ENCODE results near the gene LRRC4C.
A peak's percentile ranks its signal among the peaks of the same experiment; 100 is the strongest.

LRRC4C gene

DNA sequence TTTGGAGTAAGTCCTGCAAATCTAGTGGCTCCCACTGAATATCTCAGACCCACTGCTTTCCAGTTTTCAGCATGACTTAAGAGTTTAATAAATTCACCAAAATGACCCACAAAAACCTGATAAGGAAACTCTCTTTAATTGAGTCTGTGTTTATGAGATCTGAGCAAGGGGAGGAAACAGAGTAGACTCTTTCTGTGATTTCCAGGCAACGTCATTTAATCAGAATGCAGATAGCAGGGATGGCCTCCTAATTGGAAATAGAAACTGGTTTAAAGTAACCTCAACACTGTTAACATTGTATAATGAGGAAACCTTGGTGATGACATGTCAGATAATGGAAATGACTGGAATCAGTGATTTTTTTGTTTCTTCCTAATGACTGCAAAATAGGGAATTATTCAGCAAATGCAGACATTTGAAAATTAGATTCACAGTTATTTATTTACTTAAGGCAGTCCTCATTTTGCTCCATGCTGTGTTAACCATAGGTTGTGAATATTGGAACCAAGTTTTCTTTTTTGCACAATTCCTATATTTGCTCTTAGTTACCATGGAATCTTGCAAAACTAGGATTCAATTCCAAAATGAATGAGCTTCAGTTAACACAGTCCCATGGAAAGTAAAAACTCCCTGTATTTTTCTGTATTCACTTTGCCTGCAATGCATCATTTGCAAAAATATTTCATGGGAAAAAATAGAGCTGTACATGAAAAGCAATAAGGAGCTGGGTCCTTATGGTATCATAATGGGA lies 1324.5 kb downstream of the LRRC4C start:
- Histone ChIP-seq H3K4ac (ENCODE audit: low read depth in 1 of 2, low read length in 2 of 2) (no peak overlapping the region), H3K9ac (ENCODE audit: low read length) (no peak overlapping the region), H3K79me1 (replicated peaks; ENCODE audit: low read length, poor library complexity, severe bottlenecking) (no peaks in the 10 kb centered on the region), H3K4me2 (ENCODE audit: low read length, poor library complexity, severe bottlenecking) (no peak overlapping the region), H3K14ac (ENCODE audit: low read length in 2 of 2) (no peak overlapping the region), H3K4me3 (ENCODE audit: insufficient read depth in 1 of 2, low read depth in 1 of 2, low read length in 2 of 2) (no peak overlapping the region), H3K27me3 (ENCODE audit: control insufficient read depth in 1 of 2, insufficient read depth in 1 of 2, low read length in 2 of 2) (no peaks in the 10 kb centered on the region), H3K18ac (ENCODE audit: low read depth in 1 of 2, low read length in 2 of 2) (no peak overlapping the region), H2BK15ac (ENCODE audit: low read depth, poor library complexity, severe bottlenecking) (no peak overlapping the region), H2BK12ac (ENCODE audit: low read length in 2 of 2) (no peak overlapping the region), H2AFZ (ENCODE audit: low read depth, low read length) (no peak overlapping the region), H4K8ac (ENCODE audit: low read length) (no peak overlapping the region), H2BK120ac (ENCODE audit: low read depth, low read length) (no peak overlapping the region), H3K36me3 (ENCODE audit: control insufficient read depth in 1 of 2, insufficient read depth in 2 of 2, low read depth in 1 of 2, low read length in 2 of 2) (no peaks in the 10 kb centered on the region), H3K4me1 (ENCODE audit: control insufficient read depth, insufficient read depth, low read depth, low read length) (no peaks in the 10 kb centered on the region), H3K23ac (ENCODE audit: low read length in 2 of 2) (no peak overlapping the region), H3K27ac (ENCODE audit: low read length, poor library complexity, severe bottlenecking) (no peak overlapping the region), H4K91ac (ENCODE audit: low read length) (no peak overlapping the region), H2AK5ac (ENCODE audit: low read length, severe bottlenecking) (no peak overlapping the region), H3K9me3 (ENCODE audit: control insufficient read depth, low read length) (no peaks in the 10 kb centered on the region), H2BK5ac (ENCODE audit: low read depth, low read length, poor library complexity, severe bottlenecking) (no peak overlapping the region)
- peak; percentile 31 for DNase-seq
- 75% methylated on average over 1 of the region's 1 CpG for WGBS

DNA sequence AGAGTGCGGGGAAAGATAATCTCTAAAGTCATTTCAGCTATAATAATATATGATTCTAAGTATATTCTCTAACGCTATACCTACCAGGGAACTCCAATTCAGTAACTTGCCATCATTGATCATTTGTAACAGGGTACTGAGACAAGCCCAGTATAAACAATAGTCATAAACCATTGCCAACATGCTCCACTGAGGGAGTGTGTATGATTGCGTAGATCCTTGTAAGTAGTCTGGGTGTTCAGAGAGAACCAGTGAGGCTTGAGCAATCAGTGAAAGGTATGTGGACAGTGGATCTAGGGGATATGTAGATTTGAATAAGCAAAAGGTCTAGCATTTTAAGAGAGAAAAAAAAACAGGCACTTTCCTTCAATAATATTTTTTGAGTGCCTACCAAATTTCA lies 1326.0 kb downstream of the LRRC4C start:
- H2AFZ ChIP-seq (ENCODE audit: low read depth, low read length): no peak overlapping the region
- H2BK5ac ChIP-seq (ENCODE audit: low read depth, low read length, poor library complexity, severe bottlenecking): no peak overlapping the region
- no peak overlapping the region for H3K23ac ChIP-seq (ENCODE audit: low read length in 2 of 2)
- no peak overlapping the region for H3K4ac ChIP-seq (ENCODE audit: low read depth in 1 of 2, low read length in 2 of 2)
- H3K18ac ChIP-seq (ENCODE audit: low read depth in 1 of 2, low read length in 2 of 2): no peak overlapping the region
- H3K9ac ChIP-seq (ENCODE audit: low read length): no peak overlapping the region
- H4K8ac ChIP-seq (ENCODE audit: low read length): no peak overlapping the region
- no peaks in the 10 kb centered on the region for H3K27me3 ChIP-seq (ENCODE audit: control insufficient read depth in 1 of 2, insufficient read depth in 1 of 2, low read length in 2 of 2)
- H2BK12ac ChIP-seq (ENCODE audit: low read length in 2 of 2): no peak overlapping the region
- H3K4me2 ChIP-seq (ENCODE audit: low read length, poor library complexity, severe bottlenecking): no peak overlapping the region
- H2BK15ac ChIP-seq (ENCODE audit: low read depth, poor library complexity, severe bottlenecking): no peak overlapping the region
- no peak overlapping the region for H3K14ac ChIP-seq (ENCODE audit: low read length in 2 of 2)
- H3K79me1 ChIP-seq (replicated peaks; ENCODE audit: low read length, poor library complexity, severe bottlenecking): no peaks in the 10 kb centered on the region
- no peak overlapping the region for H3K4me3 ChIP-seq (ENCODE audit: insufficient read depth in 1 of 2, low read depth in 1 of 2, low read length in 2 of 2)
- H3K9me3 ChIP-seq (ENCODE audit: control insufficient read depth, low read length): no peaks in the 10 kb centered on the region
- H3K36me3 ChIP-seq (ENCODE audit: control insufficient read depth in 1 of 2, insufficient read depth in 2 of 2, low read depth in 1 of 2, low read length in 2 of 2): no peaks in the 10 kb centered on the region
- H3K4me1 ChIP-seq (ENCODE audit: control insufficient read depth, insufficient read depth, low read depth, low read length): no peaks in the 10 kb centered on the region
- no peak overlapping the region for H2AK5ac ChIP-seq (ENCODE audit: low read length, severe bottlenecking)
- 88% methylated on average over 1 of the region's 3 CpGs for WGBS
- DNase-seq: no peak
- no peak overlapping the region for H4K91ac ChIP-seq (ENCODE audit: low read length)
- H2BK120ac ChIP-seq (ENCODE audit: low read depth, low read length): no peak overlapping the region
- H3K27ac ChIP-seq (ENCODE audit: low read length, poor library complexity, severe bottlenecking): no peak overlapping the region

DNA sequence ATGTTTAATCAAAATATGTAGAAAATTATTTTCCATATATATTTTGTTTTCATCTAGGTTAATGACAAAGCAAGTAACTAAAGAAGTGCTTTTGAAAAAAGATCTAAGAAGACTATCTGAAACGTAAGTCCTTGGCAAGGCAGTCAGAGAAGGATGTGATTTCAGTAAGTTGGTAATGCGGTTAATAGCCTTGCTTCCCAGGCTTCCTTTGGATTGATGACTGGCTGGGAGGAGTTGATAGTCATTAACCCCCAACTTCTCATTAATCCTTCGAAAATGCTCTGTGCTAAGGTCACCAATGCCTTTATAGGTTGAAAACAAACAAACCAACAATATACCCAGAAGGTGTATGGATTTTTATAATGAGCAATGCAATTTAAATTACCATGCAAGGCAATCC lies 1326.5 kb downstream of the LRRC4C start:
- Histone ChIP-seq H2BK5ac (ENCODE audit: low read depth, low read length, poor library complexity, severe bottlenecking) (no peak overlapping the region), H2BK120ac (ENCODE audit: low read depth, low read length) (no peak overlapping the region), H2AK5ac (ENCODE audit: low read length, severe bottlenecking) (no peak overlapping the region), H3K79me1 (replicated peaks; ENCODE audit: low read length, poor library complexity, severe bottlenecking) (no peaks in the 10 kb centered on the region), H3K4me2 (ENCODE audit: low read length, poor library complexity, severe bottlenecking) (no peak overlapping the region), H3K27me3 (ENCODE audit: control insufficient read depth in 1 of 2, insufficient read depth in 1 of 2, low read length in 2 of 2) (no peaks in the 10 kb centered on the region), H3K36me3 (ENCODE audit: control insufficient read depth in 1 of 2, insufficient read depth in 2 of 2, low read depth in 1 of 2, low read length in 2 of 2) (no peaks in the 10 kb centered on the region), H2BK12ac (ENCODE audit: low read length in 2 of 2) (no peak overlapping the region), H3K27ac (ENCODE audit: low read length, poor library complexity, severe bottlenecking) (no peak overlapping the region), H2BK15ac (ENCODE audit: low read depth, poor library complexity, severe bottlenecking) (no peak overlapping the region), H3K4me1 (ENCODE audit: control insufficient read depth, insufficient read depth, low read depth, low read length) (no peaks in the 10 kb centered on the region), H3K23ac (ENCODE audit: low read length in 2 of 2) (no peak overlapping the region), H4K91ac (ENCODE audit: low read length) (no peak overlapping the region), H3K9ac (ENCODE audit: low read length) (no peak overlapping the region), H4K8ac (ENCODE audit: low read length) (no peak overlapping the region), H3K4me3 (ENCODE audit: insufficient read depth in 1 of 2, low read depth in 1 of 2, low read length in 2 of 2) (no peak overlapping the region), H2AFZ (ENCODE audit: low read depth, low read length) (no peak overlapping the region), H3K9me3 (ENCODE audit: control insufficient read depth, low read length) (no peaks in the 10 kb centered on the region), H3K4ac (ENCODE audit: low read depth in 1 of 2, low read length in 2 of 2) (no peak overlapping the region), H3K14ac (ENCODE audit: low read length in 2 of 2) (no peak overlapping the region), H3K18ac (ENCODE audit: low read depth in 1 of 2, low read length in 2 of 2) (no peak overlapping the region)
- DNase-seq: no peak
- 60% methylated on average over 1 of the region's 3 CpGs for WGBS

DNA sequence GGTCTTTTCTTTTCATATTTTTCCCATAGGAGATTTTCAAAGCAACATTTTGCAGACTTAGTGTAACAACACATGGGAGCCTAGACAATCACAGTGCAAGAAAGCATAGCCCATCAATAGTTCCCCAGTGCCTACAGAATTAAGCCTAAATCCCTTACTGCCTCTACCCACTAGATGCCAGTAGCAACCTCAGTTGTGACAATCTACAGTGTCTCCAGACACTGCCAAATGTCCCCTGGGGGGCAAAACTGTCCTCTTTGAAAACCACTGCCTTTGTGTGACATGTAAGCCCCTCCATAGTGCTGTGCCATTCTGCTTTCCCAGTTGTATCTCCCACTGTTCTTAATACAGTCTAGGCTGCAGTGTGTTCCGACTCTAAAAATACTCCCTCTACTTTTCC lies 1329.0 kb downstream of the LRRC4C start:
- DNase-seq: peak; percentile 17
- Histone ChIP-seq H3K9me3 (ENCODE audit: control insufficient read depth, low read length) (no peaks in the 10 kb centered on the region), H3K79me1 (replicated peaks; ENCODE audit: low read length, poor library complexity, severe bottlenecking) (no peaks in the 10 kb centered on the region), H4K91ac (ENCODE audit: low read length) (no peak overlapping the region), H3K14ac (ENCODE audit: low read length in 2 of 2) (no peak overlapping the region), H2BK12ac (ENCODE audit: low read length in 2 of 2) (no peak overlapping the region), H3K23ac (ENCODE audit: low read length in 2 of 2) (no peak overlapping the region), H3K4ac (ENCODE audit: low read depth in 1 of 2, low read length in 2 of 2) (no peak overlapping the region), H3K27ac (ENCODE audit: low read length, poor library complexity, severe bottlenecking) (no peak overlapping the region), H2AFZ (ENCODE audit: low read depth, low read length) (no peak overlapping the region), H2BK120ac (ENCODE audit: low read depth, low read length) (no peak overlapping the region), H3K9ac (ENCODE audit: low read length) (no peak overlapping the region), H2AK5ac (ENCODE audit: low read length, severe bottlenecking) (no peak overlapping the region), H2BK15ac (ENCODE audit: low read depth, poor library complexity, severe bottlenecking) (no peak overlapping the region), H3K4me3 (ENCODE audit: insufficient read depth in 1 of 2, low read depth in 1 of 2, low read length in 2 of 2) (no peak overlapping the region), H3K36me3 (ENCODE audit: control insufficient read depth in 1 of 2, insufficient read depth in 2 of 2, low read depth in 1 of 2, low read length in 2 of 2) (no peaks in the 10 kb centered on the region), H4K8ac (ENCODE audit: low read length) (no peak overlapping the region), H3K18ac (ENCODE audit: low read depth in 1 of 2, low read length in 2 of 2) (no peak overlapping the region), H3K27me3 (ENCODE audit: control insufficient read depth in 1 of 2, insufficient read depth in 1 of 2, low read length in 2 of 2) (no peaks in the 10 kb centered on the region), H3K4me1 (ENCODE audit: control insufficient read depth, insufficient read depth, low read depth, low read length) (no peaks in the 10 kb centered on the region), H2BK5ac (ENCODE audit: low read depth, low read length, poor library complexity, severe bottlenecking) (no peak overlapping the region), H3K4me2 (ENCODE audit: low read length, poor library complexity, severe bottlenecking) (no peak overlapping the region)
- WGBS: 48% methylated on average over 1 of the region's 1 CpG

All from mesenchymal stem cell (in vitro differentiated cells and primary cell).